A673 (cell line): ENCODE measurements around the gene CCSER1. TPM values are rescaled to one million over a fixed set of nuclear protein-coding genes. Genes with fewer than 3 reads are reported as not detected.

ENCODE experiments used
- BruUV-seq: library from RNA; stranded (reverse); fragments of 400-500 nt; replicated peaks from 2 replicates; lab custom pipeline; 2021; lab: Mats Ljungman, UMichigan
- CTCF ChIA-PET: fragments of 300-600 bp; sonication (Branson Sonifier 250); formaldehyde crosslinking; loops from one replicate; lab custom pipeline; 2022; ENCODE audit warnings: antibody characterized with exemption; lab: Charles Lee
- POLR2A ChIA-PET: fragments of 300-600 bp; sonication (Branson Sonifier 250); formaldehyde crosslinking; loops from one replicate; lab custom pipeline; 2022; ENCODE audit warnings: antibody characterized with exemption; ENCODE audit not compliant: low non-redundant PET; lab: Charles Lee
- DNase-seq: peaks from one replicate; pipeline ENCODE4 v3.0.0-alpha.2; 2015; ENCODE audit warnings: low spot score
- H3K27ac ChIP-seq: fragments of 200-600 bp; sonication (generic); 2 replicates; pipeline ENCODE4 v1.5.1; 2016; ENCODE audit warnings: mixed run types, low read depth, mild to moderate bottlenecking, mixed read lengths, antibody characterized with exemption, low read length; ENCODE audit not compliant: poor library complexity, severe bottlenecking
- H3K27me3 ChIP-seq: fragments of 200-600 bp; sonication (generic); replicated peaks from 2 replicates; pipeline ENCODE4 v1.6.1; 2017; ENCODE audit warnings: mixed run types, low read depth, mild to moderate bottlenecking, mixed read lengths, antibody characterized with exemption, low read length; ENCODE audit not compliant: insufficient read depth, poor library complexity
- H3K36me3 ChIP-seq: fragments of 200-600 bp; sonication (generic); 2 replicates; pipeline ENCODE4 v1.6.1; 2016; ENCODE audit warnings: mixed run types, mild to moderate bottlenecking, mixed read lengths, antibody characterized with exemption, low read length; ENCODE audit not compliant: insufficient read depth, poor library complexity, severe bottlenecking
- H3K4me1 ChIP-seq: fragments of 200-600 bp; sonication (generic); 2 replicates; pipeline ENCODE4 v1.6.1; 2017; ENCODE audit warnings: mixed run types, mild to moderate bottlenecking, mixed read lengths, antibody characterized with exemption, low read length; ENCODE audit not compliant: insufficient read depth, poor library complexity, severe bottlenecking
- H3K4me3 ChIP-seq: fragments of 200-600 bp; sonication (generic); 2 replicates; pipeline ENCODE4 v1.5.1; 2016; ENCODE audit warnings: low read depth, mixed run types, mild to moderate bottlenecking, mixed read lengths, low read length; ENCODE audit not compliant: poor library complexity, severe bottlenecking
- H3K9me3 ChIP-seq: fragments of 200-600 bp; sonication (generic); 2 replicates; pipeline ENCODE4 v1.6.1; 2016; ENCODE audit warnings: mixed run types, low read depth, mild to moderate bottlenecking, mixed read lengths, antibody characterized with exemption, low read length; ENCODE audit not compliant: poor library complexity, severe bottlenecking
- CTCF ChIP-seq: fragments of 300-800, 200-600 bp; sonication (generic); conservative IDR thresholded peaks from 2 replicates; pipeline ENCODE4 v1.5.1; 2017; ENCODE audit warnings: low read depth, mild to moderate bottlenecking, antibody characterized with exemption, low read length, moderate library complexity, mixed read lengths
- EZH2 ChIP-seq: fragments of 200-600 bp; sonication (generic); IDR thresholded peaks from 2 replicates; pipeline ENCODE4 v1.6.1; 2017; ENCODE audit warnings: borderline replicate concordance, low read depth, mild to moderate bottlenecking, mixed read lengths, antibody characterized with exemption, low read length; ENCODE audit not compliant: poor library complexity, severe bottlenecking
- intact Hi-C: fragments of 100-400 bp; cut with micrococcal nuclease; formaldehyde crosslinking; loops from one replicate; pipeline ENCODE4 v1.10.0; 2022; ENCODE audit not compliant: unreplicated experiment
- total RNA-seq: library from RNA; stranded (reverse); gene quantifications from 2 replicates; pipeline ENCODE4 v1.2.3, GENCODE V29; 2021

CCSER1 gene
- total RNA-seq, 1 experiment from 2014 or later = not detected

- Histone ChIP-seq H3K4me3 (no peak overlapping the region), H3K27ac (no peak overlapping the region), H3K4me1 (no peaks in the 10 kb centered on the region), H3K27me3 (no peaks in the 10 kb centered on the region), H3K9me3 (no peaks in the 10 kb centered on the region), H3K36me3 (no peaks in the 10 kb centered on the region)
- no peak for TF ChIP-seq CTCF
- TF ChIP-seq EZH2 = no peak
- ChIA-PET POLR2A (no interaction called here), CTCF (no interaction called here)
- no peak for DNase-seq
- intact Hi-C loops = no loop called here
- BruUV-seq = no TSS peak
Observed at GRCh38 chr4:91488946-91489345, 1361.8 kb downstream of the CCSER1 start.

- ChIA-PET CTCF (no interaction called here), POLR2A (no interaction called here)
- Histone ChIP-seq H3K9me3 (no peaks in the 10 kb centered on the region), H3K36me3 (no peaks in the 10 kb centered on the region), H3K27me3 (no peaks in the 10 kb centered on the region), H3K4me1 (no peaks in the 10 kb centered on the region), H3K27ac (no peak overlapping the region), H3K4me3 (no peak overlapping the region)
- DNase-seq = no peak
- no TSS peak for BruUV-seq
- intact Hi-C loops = no loop called here
- TF ChIP-seq EZH2 = no peak
- no peak for TF ChIP-seq CTCF
Observed at GRCh38 chr4:91497892-91498291, 1370.7 kb downstream of the CCSER1 start.

- Histone ChIP-seq H3K27ac (no peak overlapping the region), H3K36me3 (no peaks in the 10 kb centered on the region), H3K9me3 (no peaks in the 10 kb centered on the region), H3K4me3 (no peak overlapping the region), H3K27me3 (no peaks in the 10 kb centered on the region), H3K4me1 (no peaks in the 10 kb centered on the region)
- TF ChIP-seq CTCF (no peak), EZH2 (no peak)
- intact Hi-C loops = no loop called here
- DNase-seq = no peak
- no TSS peak for BruUV-seq
- ChIA-PET POLR2A (no interaction called here), CTCF (no interaction called here)
Observed at GRCh38 chr4:91502365-91502764, 1375.2 kb downstream of the CCSER1 start.
